CD14-positive monocyte (primary cell): ENCODE measurements around the gene ZBTB37. TPM values are rescaled to one million over a fixed set of nuclear protein-coding genes. Genes with fewer than 3 reads are reported as not detected.

Source experiments
- DNase-seq, 3 donors: peaks; one replicate each; pipeline ENCODE4 v3.0.0-alpha.2; 2011 to 2022
- H2AFZ ChIP-seq: 2 replicates; pipeline ENCODE4 v1.6.0; 2012; ENCODE audit warnings: mild to moderate bottlenecking, low read depth, low read length, inconsistent platforms; ENCODE audit not compliant: insufficient read depth, poor library complexity, severe bottlenecking
- H3K27ac ChIP-seq, 2 donors: 1 replicate in 1 of 2; 2 replicates in 1 of 2; pipeline ENCODE4 v1.5.1; 2012 to 2013; ENCODE audit warnings: low read length in 2 of 2, control low read depth in 1 of 2, inconsistent platforms in 1 of 2, low read depth in 1 of 2, mild to moderate bottlenecking in 1 of 2
- H3K27me3 ChIP-seq, 2 donors: one replicate each; pipeline versions ENCODE4 v1.6.0 to v1.6.1; 2011 to 2013; ENCODE audit warnings: low read length in 2 of 2; ENCODE audit not compliant: control insufficient read depth in 2 of 2, insufficient read depth in 2 of 2
- H3K36me3 ChIP-seq, 2 donors: replicated peaks in 1 of 2; 1 replicate in 1 of 2; 2 replicates in 1 of 2; pipeline versions ENCODE4 v1.5.1 to v1.6.1; 2012 to 2013; ENCODE audit warnings: low read length in 2 of 2, control low read depth in 1 of 2, inconsistent platforms in 1 of 2, mild to moderate bottlenecking in 1 of 2; ENCODE audit not compliant: insufficient read depth in 2 of 2, control insufficient read depth in 1 of 2
- H3K4me1 ChIP-seq, 2 donors: 1 replicate in 1 of 2; 2 replicates in 1 of 2; pipeline versions ENCODE4 v1.5.1 to v1.6.1; 2012 to 2013; ENCODE audit warnings: low read length in 2 of 2, control low read depth in 1 of 2, inconsistent platforms in 1 of 2, mild to moderate bottlenecking in 1 of 2, moderate library complexity in 1 of 2; ENCODE audit not compliant: insufficient read depth in 2 of 2, control insufficient read depth in 1 of 2
- H3K4me2 ChIP-seq: replicated peaks from 2 replicates; pipeline ENCODE3; 2012; ENCODE audit warnings: low read length, moderate library complexity, mild to moderate bottlenecking; ENCODE audit not compliant: poor library complexity, severe bottlenecking; ENCODE audit errors: extremely low read depth
- H3K4me3 ChIP-seq, 3 experiments: fragments of 200-600 bp in 1 of 3; sonication (generic) in 1 of 3; replicated peaks in 1 of 3; 1 replicate in 2 of 3; 2 replicates in 1 of 3; pipeline ENCODE4 v1.5.1; 2011 to 2013; ENCODE audit warnings: low read length in 3 of 3, mild to moderate bottlenecking in 3 of 3, control low read depth in 2 of 3, low read depth in 2 of 3, inconsistent platforms in 1 of 3, moderate library complexity in 1 of 3
- H3K79me2 ChIP-seq: 2 replicates; pipeline ENCODE4 v1.6.0; 2012; ENCODE audit warnings: mild to moderate bottlenecking, control low read depth, inconsistent platforms, low read length, moderate library complexity; ENCODE audit not compliant: insufficient read depth
- H3K9ac ChIP-seq: 2 replicates; pipeline ENCODE4 v1.6.0; 2017; ENCODE audit warnings: low read length, mild to moderate bottlenecking; ENCODE audit not compliant: insufficient read depth, poor library complexity, severe bottlenecking
- H3K9me3 ChIP-seq, 2 donors: replicated peaks in 1 of 2; 1 replicate in 1 of 2; 2 replicates in 1 of 2; pipeline versions ENCODE4 v1.5.1 to v1.6.1; 2012 to 2013; ENCODE audit warnings: low read length in 2 of 2, control low read depth in 1 of 2; ENCODE audit not compliant: control insufficient read depth in 1 of 2, insufficient read depth in 1 of 2
- H4K20me1 ChIP-seq: 2 replicates; pipeline ENCODE4 v1.6.0; 2012; ENCODE audit warnings: mild to moderate bottlenecking, low read length, control low read depth, moderate library complexity; ENCODE audit not compliant: insufficient read depth
- H3K27ac Mint-ChIP-seq, 7 donors: one replicate each; pipeline ENCODE4 v1.8.0; 2020; ENCODE audit warnings: mild to moderate bottlenecking in 7 of 7, mixed read lengths in 7 of 7, moderate library complexity in 6 of 7, inconsistent platforms in 2 of 7
- H3K27me3 Mint-ChIP-seq, 3 donors: one replicate each; pipeline ENCODE4 v1.8.0; 2021 to 2022; ENCODE audit warnings: low read depth in 3 of 3, mild to moderate bottlenecking in 3 of 3, mixed read lengths in 3 of 3, moderate library complexity in 3 of 3, inconsistent platforms in 1 of 3
- H3K36me3 Mint-ChIP-seq, 2 donors: one replicate each; pipeline ENCODE4 v1.8.0; 2020; ENCODE audit warnings: mixed read lengths in 2 of 2, inconsistent platforms in 1 of 2, mild to moderate bottlenecking in 1 of 2
- H3K4me1 Mint-ChIP-seq: one replicate; pipeline ENCODE4 v1.8.0; 2020; ENCODE audit warnings: mild to moderate bottlenecking, mixed read lengths
- H3K4me3 Mint-ChIP-seq, 2 donors: one replicate each; pipeline ENCODE4 v1.8.0; 2020; ENCODE audit warnings: mild to moderate bottlenecking in 2 of 2, mixed read lengths in 2 of 2, moderate library complexity in 1 of 2
- H3K9me3 Mint-ChIP-seq, 7 donors: one replicate each; pipeline ENCODE4 v1.8.0; 2020 to 2022; ENCODE audit warnings: mixed read lengths in 7 of 7, mild to moderate bottlenecking in 6 of 7, moderate library complexity in 6 of 7, inconsistent platforms in 2 of 7
- WGBS: methylation state at CpG from one replicate; pipeline ENCODE4 v1.1.5; 2013; ENCODE audit warnings: missing lambda C conversion rate; ENCODE audit not compliant: insufficient coverage; 5-methylcytosine and 5-hydroxymethylcytosine counted together
- intact Hi-C, 2 donors: fragments of 100-400 bp; cut with micrococcal nuclease; formaldehyde crosslinking; loops; one replicate each; pipeline versions ENCODE4 v1.15.0 to v1.15.1; 2023
- polyA plus RNA-seq, 3 donors: library from polyadenylated mRNA; depleted of rRNA in 1 of 3; unstranded in 2 of 3; stranded (reverse) in 1 of 3; fragments of 300-500 nt in 2 of 3; fragments of >200 nt in 1 of 3; fragmentation: Illumina TruSeq in 2 of 3; gene quantifications; 1 replicate in 2 of 3; 2 replicates in 1 of 3; pipeline ENCODE4 v1.2.3, GENCODE V29; 2012 to 2021
- small RNA-seq: library from RNA; depleted of rRNA; stranded (forward); fragments of <200 nt; gene quantifications from one replicate; pipeline ENCODE3, GENCODE V24; 2012; ENCODE audit warnings: low read depth; ENCODE audit not compliant: insufficient read length
- TF ChIP-seq, protein P1 (sequence below): fragments of 200-600 bp; IDR thresholded peaks from one replicate; pipeline ENCODE4 v1.8.0; 2022; ENCODE audit warnings: antibody characterized with exemption, mild to moderate bottlenecking

Gene ZBTB37
- polyA plus RNA-seq, 3 donors, result 0.87 to 4.1 (median 0.91) TPM

DNA sequence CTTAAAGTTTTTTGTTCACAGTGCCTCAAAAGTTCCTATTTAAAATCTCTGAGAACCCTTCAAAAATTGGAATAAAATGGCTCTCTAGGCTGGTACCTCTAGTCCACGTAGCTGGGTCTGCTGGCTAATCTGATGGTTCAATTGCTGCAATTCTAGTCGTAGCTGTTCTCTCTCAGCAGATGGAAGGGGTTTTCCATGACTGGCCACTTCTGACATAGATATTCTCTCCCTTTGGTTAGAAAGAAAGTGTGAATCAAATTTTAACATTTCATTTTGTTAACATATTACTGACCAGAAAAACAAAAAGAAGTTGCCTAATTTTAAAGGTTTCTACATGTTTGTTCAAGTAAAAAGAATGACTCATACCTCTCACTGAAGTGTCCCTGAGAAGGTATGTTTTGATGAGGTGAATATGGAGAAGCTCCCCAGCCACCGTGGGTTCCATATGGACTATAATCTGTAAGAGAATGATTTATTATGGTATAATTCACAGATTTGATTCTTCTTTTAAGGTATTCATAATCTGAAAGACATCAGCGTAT lies 78.3 kb downstream of the ZBTB37 start:
- intact Hi-C loops, result no loop called here
- WGBS, result 100% methylated on average over 1 of the region's 4 CpGs

DNA sequence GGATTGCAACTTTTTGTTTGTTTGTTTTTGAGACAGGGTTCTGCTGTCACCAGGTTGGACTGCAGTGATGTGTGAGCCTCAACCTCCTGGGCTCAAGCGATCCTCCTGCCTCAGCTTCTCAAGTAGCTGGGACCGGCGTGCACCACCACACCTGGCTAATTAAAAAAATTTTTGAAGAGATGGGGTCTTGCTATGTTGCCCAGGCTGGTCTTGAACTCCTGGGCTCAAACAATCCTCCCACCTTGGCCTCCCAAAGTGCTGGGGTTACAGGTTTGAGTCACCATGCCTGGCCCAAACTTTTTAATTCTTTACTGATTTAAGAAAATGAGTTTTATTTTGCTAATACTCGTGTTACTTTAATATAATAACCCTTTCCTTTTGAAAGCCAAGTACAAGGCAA lies 80.4 kb downstream of the ZBTB37 start:
- WGBS, result no CpG with 5 or more reads among the region's 4 CpGs
- Histone ChIP-seq H3K79me2 (peaks cover 24% of the 10 kb centered on the region), H3K4me1 (no peaks in the 10 kb centered on the region), H3K9me3 (no peaks in the 10 kb centered on the region), H3K4me3 (no peak overlapping the region), H3K36me3 (peaks cover 96 to 100% of the 10 kb centered on the region in 2 donors), H2AFZ (no peak overlapping the region), H3K4me2 (no peak overlapping the region), H4K20me1 (peaks cover 79% of the 10 kb centered on the region), H3K27ac (no peak overlapping the region), H3K9ac (no peak overlapping the region), H3K27me3 (no peaks in the 10 kb centered on the region)
- Mint-ChIP-seq H3K36me3 (peaks cover 73 to 92% of the 10 kb centered on the region in 2 donors), H3K4me1 (no peaks in the 10 kb centered on the region), H3K27me3 (peaks cover 0 to 2% (median 0%) of the 10 kb centered on the region in 3 donors), H3K4me3 (no peak overlapping the region), H3K9me3 (no peaks in the 10 kb centered on the region), H3K27ac (no peak overlapping the region)
- intact Hi-C loops, result no loop called here
- TF ChIP-seq, protein P1, sequence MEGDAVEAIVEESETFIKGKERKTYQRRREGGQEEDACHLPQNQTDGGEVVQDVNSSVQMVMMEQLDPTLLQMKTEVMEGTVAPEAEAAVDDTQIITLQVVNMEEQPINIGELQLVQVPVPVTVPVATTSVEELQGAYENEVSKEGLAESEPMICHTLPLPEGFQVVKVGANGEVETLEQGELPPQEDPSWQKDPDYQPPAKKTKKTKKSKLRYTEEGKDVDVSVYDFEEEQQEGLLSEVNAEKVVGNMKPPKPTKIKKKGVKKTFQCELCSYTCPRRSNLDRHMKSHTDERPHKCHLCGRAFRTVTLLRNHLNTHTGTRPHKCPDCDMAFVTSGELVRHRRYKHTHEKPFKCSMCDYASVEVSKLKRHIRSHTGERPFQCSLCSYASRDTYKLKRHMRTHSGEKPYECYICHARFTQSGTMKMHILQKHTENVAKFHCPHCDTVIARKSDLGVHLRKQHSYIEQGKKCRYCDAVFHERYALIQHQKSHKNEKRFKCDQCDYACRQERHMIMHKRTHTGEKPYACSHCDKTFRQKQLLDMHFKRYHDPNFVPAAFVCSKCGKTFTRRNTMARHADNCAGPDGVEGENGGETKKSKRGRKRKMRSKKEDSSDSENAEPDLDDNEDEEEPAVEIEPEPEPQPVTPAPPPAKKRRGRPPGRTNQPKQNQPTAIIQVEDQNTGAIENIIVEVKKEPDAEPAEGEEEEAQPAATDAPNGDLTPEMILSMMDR, result no peak
- DNase-seq, result no peak

More for the DNA sequence above, 78.3 kb downstream of the ZBTB37 start:
- Histone ChIP-seq H3K79me2 (peaks cover 14% of the 10 kb centered on the region), H3K4me1 (no peaks in the 10 kb centered on the region), H2AFZ (no peak overlapping the region), H3K4me2 (no peak overlapping the region), H3K27ac (no peak overlapping the region), H3K36me3 (peaks cover 87 to 99% of the 10 kb centered on the region in 2 donors), H3K9me3 (no peaks in the 10 kb centered on the region), H3K9ac (no peak overlapping the region), H4K20me1 (peaks cover 80% of the 10 kb centered on the region), H3K4me3 (no peak overlapping the region), H3K27me3 (no peaks in the 10 kb centered on the region)
- H3K4me1 Mint-ChIP-seq, result no peaks in the 10 kb centered on the region
- H3K9me3 Mint-ChIP-seq, result peaks cover 0 to 2% (median 0%) of the 10 kb centered on the region in 7 donors
- H3K27me3 Mint-ChIP-seq, result peaks cover 0 to 2% (median 0%) of the 10 kb centered on the region in 3 donors
- DNase-seq, result no peak
- H3K27ac Mint-ChIP-seq, result peak overlapping the region in 3 of 7 donors; percentile 21 to 73 (median 64)
- TF ChIP-seq, protein P1, result no peak
- no peak overlapping the region for H3K4me3 Mint-ChIP-seq
- peaks cover 74 to 93% of the 10 kb centered on the region in 2 donors for H3K36me3 Mint-ChIP-seq

Small RNA genes within 50 kb of the gene (small RNA-seq; reads per million reads assigned to genes)
- not detected for gene RNA5SP67

Other genes starting within 250 kb of the ZBTB37 start
- not detected for gene TEX50, start 233.0 kb upstream of the ZBTB37 start, polyA plus RNA-seq
- gene ANKRD45, start 198.5 kb upstream of the ZBTB37 start, polyA plus RNA-seq, result not detected
- gene KLHL20, start 153.4 kb upstream of the ZBTB37 start, polyA plus RNA-seq, result 1 to 10 TPM; 6.5 to 9.4 (median 8.2) TPM
- gene DARS2, start 43.7 kb upstream of the ZBTB37 start, polyA plus RNA-seq, result 1 to 10 TPM; 3.2 to 8.2 (median 6.2) TPM
- 1 to 10 TPM in 1 of 3 donors, under 1 TPM in 2; 0.49 to 2.6 (median 0.81) TPM for gene CENPL, start 43.5 kb upstream of the ZBTB37 start, polyA plus RNA-seq
- 100 to 1,000 TPM in 1 of 3 donors, 10 to 100 TPM in 2; 90.4 to 309 (median 92.0) TPM for gene GAS5, start 391 bp upstream of the ZBTB37 start, polyA plus RNA-seq
- under 1 TPM in 1 of 3 donors, not detected in 2; 0.23 TPM for gene SERPINC1, start 48.9 kb downstream of the ZBTB37 start, polyA plus RNA-seq
- 10 to 100 TPM in 1 of 3 donors, 1 to 10 TPM in 2; 3.8 to 17.3 (median 7.8) TPM for gene RC3H1, start 154.0 kb downstream of the ZBTB37 start, polyA plus RNA-seq